ENCODE results near the gene PRXL2B.

GRCh38 chr1:2585318-2586092 lies 1.1 kb upstream of the PRXL2B start:
- TF ChIP-seq MEF2A (IDR thresholded peaks at IDR 0.05; ENCODE audit: insufficient read depth, low read depth, low read length) (no peak), EP300 (IDR thresholded peaks at IDR 0.05; ENCODE audit: borderline replicate concordance in 1 of 2, control insufficient read depth in 1 of 2, low read depth in 2 of 2, low read length in 2 of 2) (no peak; a peak in 1 of 4 replicates), MAX (IDR thresholded peaks at IDR 0.05; ENCODE audit: low read depth, low read length) (no peak), JUND (IDR thresholded peaks at IDR 0.05; ENCODE audit: low read depth, low read length) (peak; percentile 45; the same call in 1 of the 2 replicates), CTCF (IDR thresholded peaks at IDR 0.05 in 2 of 3, conservative IDR thresholded peaks at IDR 0.05 in 1 of 3; ENCODE audit: control insufficient read depth in 2 of 3, extremely low read depth in 1 of 3, insufficient read depth in 1 of 3, low read depth in 3 of 3, low read length in 3 of 3) (peak in 1 of 3 experiments; percentile 35; a peak in 2 of 6 replicates), POLR2A (IDR thresholded peaks at IDR 0.05; ENCODE audit: low read depth, low read length) (peak; percentile 67), POLR2AphosphoS5 (IDR thresholded peaks at IDR 0.05; ENCODE audit: low read length) (peak; percentile 85), MXI1 (IDR thresholded peaks at IDR 0.05; ENCODE audit: low read depth, low read length) (peak; percentile 64; the same call in 1 of the 2 replicates), ATF2 (IDR thresholded peaks at IDR 0.05; ENCODE audit: low read length) (no peak), SIN3A (IDR thresholded peaks at IDR 0.05; ENCODE audit: low read depth, low read length) (peak; percentile 78; the same call in 1 of the 2 replicates), CBFB (IDR thresholded peaks at IDR 0.05; ENCODE audit: low read depth) (no peak; the same call in 1 of the 2 replicates), IKZF1 (conservative IDR thresholded peaks at IDR 0.05) (peak; percentile 87), DPF2 (IDR thresholded peaks at IDR 0.05) (peak; percentile 43; the same call in 1 of the 2 replicates)

Data from GM12878 (cell line).